Activated CD8-positive, alpha-beta memory T cell treated with anti-CD3 and anti-CD28 coated beads, Interleukin-2, amount 50 U/mL, for 4 hours (primary cell): ENCODE results near the gene AKT3.
"Not testable (repeated sequence)": the region's sequence is repeated elsewhere in the genome, so short reads cannot be mapped to it uniquely, and the experiment has no call there.

Experiments used
- DNase-seq: peaks from one replicate; pipeline ENCODE4 v3.0.0-alpha.2; 2020

The AKT3 gene

DNA sequence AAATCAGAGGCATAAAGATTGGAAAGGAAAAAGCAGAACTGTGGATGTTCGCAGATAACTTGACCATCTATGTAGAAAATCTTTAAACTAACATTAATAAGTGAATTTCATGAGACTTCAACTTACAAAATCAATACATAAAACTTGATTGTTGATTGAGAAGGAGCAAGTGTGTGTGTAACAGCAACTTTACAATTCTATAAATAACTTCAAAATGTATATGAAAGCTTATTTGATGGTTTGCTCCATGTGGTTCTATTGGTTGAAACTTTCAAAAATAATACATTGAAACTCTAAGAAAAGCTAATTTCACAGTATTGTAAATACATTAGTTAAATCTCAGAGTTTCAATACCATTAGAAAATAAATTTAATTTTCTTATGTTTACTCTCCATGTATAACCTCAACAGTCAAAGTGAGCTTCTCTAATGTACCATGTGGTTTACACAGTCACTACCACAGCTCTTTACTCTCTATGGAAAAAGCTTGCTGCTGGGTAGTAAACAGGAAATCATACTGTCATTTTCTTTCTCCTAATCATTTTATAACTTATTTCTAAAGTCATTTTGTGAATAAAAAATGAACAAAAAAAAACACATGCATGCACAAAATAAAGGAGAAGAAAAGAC, 12.0 kb downstream of the AKT3 start:
- DNase-seq = no peak

DNA sequence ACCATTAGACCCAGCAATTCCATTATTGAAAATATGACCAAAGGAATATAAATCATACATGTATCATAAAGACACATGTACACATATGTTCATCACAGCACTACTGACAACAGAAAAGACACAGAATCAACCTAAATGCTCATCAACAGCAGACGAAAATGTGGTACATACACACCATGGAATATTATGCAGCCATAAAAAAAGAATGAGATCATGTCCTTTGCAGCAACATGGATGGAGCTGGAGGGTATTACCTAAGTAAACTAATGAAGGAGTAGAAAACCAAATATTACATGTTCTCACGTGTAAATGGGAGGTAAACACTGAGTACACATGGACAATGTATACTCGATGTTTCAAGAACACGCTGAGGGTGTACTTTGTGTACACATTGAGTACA, 15.9 kb downstream of the AKT3 start:
- DNase-seq = no peak

DNA sequence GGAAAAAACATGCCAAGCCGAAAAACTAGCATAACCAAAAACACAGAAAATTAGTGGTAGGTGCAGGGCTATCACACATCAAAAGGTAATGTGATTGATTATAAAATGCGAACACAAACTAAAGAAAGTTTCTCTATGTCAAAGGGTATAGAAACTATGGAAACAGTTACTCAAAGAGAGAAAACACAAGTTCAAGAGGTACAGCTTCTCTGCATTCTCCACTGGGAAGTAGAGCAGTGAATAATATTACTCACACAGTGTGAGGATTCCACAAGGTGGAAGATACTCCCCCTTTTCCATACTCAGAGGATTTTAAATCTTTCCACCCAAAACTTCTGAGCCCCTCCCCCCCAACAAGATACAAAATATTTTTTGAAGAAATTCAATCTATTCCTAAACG, 18.6 kb downstream of the AKT3 start:
- no peak for DNase-seq

DNA sequence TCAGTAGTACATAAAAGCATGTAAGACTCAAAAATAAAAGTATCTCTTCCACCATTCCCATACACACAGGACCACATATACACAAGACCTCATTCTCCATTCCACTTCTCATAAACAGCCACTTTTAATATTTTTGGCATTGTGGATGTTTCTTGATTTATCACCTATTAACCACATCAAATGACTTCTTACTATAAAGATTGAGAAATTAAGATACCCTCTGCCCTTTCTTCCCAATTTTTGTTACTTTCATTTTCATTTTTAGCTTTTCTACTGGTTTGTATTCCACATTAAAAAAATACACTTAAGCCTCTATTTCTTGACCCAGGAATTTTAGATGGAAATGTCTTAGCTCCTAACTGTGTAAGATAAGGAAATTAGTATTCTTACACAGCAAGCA, 22.8 kb downstream of the AKT3 start:
- no peak for DNase-seq

DNA sequence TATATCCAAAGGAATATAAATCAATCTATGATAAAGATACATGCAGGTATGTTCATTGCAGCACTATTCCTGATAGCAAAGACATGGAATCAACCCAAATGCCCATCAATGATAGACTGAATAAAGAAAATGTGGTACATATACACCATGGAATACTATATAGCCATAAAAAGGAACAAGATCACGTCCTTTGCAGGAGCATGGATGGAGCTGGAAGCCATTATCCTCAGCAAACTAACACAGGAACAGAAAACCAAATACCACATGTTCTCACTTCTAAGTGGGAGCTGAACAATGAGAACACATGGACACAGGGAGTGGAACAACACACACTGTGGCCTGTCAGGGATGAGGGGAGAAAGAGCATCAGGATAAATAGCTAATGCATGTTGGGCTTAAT, 25.1 kb downstream of the AKT3 start:
- DNase-seq = not testable (repeated sequence)

DNA sequence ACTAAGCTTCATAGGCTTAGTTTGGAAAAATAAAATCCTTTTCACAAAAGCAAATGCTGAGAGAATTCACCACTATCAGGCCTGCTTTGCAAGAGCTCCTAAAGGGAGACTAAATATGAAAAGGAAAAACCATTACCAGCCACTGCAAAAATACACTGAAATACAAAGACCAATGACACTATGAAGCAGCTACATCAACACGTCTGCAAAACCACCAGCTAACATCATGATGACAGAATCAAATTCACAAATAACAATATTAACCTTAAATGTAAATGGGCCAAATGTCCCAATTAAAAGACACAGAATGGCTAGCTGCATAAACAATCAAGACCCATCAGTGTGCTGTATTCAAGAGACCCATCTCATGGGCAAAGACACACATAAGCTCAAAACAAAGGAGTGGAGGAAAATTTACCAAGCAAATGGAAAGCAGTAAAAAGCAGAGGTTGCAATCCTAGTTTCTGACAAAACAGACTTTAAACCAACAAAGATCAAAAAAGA, 28.8 kb downstream of the AKT3 start:
- no peak for DNase-seq

DNA sequence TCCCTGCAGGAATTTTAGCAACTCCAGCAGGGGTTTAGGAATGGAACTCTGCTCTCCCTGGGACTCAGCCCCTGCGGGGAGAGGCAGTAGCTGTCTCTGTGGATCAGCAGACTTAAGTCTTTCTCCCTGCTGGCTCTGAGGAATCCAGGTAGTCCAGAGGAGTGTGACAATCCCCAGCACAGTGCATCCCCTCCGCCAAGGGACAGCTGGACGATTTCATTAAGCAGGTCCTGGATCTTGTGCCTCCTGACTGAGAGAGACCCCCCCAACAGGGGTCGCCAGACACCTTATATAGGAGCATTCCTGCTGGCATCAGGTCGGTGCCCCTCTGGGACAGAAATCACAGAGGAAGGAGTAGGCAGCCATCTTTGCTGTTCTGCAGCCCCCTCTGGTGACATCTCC, 30.6 kb downstream of the AKT3 start:
- DNase-seq = no peak

DNA sequence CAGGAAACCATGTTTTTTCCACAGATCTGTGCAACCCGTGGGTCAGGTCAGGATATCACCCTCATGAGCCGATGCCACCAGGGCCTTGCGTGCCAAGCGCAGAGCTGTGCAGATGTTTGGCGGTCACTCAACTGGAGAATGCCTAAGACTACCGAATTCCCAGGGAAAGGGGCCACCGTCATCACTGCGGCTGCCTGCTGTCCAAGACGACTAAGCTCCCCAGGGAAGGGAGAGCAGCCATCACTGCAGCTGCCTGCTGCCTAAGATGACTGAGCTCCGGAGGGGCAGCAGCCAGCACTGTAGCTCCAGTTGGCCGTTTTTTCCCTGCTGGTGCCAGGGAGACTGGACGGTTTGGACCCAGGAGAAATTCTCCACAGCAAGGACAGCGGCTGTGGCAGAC, 31.1 kb downstream of the AKT3 start:
- DNase-seq = no peak

DNA sequence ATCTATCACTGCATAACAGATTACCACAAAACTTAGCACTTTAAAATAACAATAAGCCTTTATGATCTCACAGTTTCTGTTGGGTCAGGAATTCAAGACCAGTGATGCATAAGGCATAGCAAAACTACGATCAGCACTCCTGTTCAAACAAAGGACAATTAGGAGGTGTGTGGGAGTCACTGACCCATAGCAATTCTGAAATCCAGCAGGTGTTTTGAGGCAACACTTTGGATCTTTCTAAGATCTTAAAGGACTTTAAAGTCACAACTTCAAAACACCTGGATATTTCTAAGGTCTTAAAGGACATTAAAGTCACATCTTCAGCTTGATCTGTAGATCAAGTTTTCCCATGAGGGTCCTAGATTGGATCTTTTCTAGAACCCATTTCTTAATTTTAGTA, 35.3 kb downstream of the AKT3 start:
- no peak for DNase-seq

DNA sequence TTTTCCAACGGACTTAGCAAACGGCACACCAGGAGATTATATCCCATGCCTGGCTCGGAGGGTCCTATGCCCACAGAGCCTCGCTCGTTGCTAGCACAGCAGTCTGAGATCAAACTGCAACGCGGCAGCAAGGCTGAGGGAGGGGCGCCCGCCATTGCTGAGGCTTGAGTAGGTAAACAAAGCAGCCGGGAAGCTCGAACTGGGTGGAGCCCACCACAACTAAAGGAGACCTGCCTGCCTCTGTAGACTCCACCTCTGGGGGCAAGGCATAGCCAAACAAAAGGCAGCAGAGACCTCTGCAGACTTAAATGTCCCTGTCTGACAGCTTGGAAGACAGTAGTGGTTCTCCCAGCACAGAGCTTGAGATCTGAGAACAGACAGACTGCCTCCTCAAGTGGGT, 42.7 kb downstream of the AKT3 start:
- DNase-seq = not testable (repeated sequence)

DNA sequence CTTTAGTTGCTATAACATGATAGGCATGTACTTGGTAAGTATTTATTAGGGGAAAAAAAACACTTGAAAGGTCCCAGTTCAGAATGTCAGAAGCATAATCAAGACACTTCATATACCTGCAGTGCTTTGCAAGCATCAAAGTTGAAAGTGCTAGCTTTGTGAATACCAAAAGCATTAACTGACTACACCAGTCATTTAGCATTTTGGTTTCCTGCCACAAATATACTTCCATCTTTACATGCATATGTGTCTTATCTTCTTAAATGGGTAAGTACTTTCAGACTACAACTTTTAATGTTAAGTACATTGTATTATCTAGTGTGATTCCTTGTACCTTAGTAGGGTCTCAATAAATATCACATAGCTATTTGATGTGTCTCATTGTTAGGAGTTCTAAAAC, 43.7 kb downstream of the AKT3 start:
- DNase-seq = no peak

DNA sequence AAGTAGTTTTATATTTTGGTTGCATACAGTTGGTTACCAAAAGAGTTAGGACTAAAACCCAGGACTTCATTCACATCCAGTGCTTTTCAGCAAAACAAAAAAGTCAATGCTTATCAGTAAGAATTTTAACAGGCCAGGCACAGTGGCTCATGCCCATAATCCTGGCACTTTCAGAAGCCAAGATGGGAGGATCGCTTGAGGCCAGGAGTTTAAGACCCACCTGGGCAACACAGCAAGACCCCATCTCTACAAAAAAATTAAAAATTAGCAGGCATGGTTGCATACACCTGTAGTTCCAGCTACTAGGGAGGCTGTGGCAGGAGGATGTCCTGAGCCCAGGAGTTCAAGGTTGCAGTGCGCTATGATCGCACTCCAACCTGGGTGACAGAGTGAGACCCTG, 47.3 kb downstream of the AKT3 start:
- no peak for DNase-seq

DNA sequence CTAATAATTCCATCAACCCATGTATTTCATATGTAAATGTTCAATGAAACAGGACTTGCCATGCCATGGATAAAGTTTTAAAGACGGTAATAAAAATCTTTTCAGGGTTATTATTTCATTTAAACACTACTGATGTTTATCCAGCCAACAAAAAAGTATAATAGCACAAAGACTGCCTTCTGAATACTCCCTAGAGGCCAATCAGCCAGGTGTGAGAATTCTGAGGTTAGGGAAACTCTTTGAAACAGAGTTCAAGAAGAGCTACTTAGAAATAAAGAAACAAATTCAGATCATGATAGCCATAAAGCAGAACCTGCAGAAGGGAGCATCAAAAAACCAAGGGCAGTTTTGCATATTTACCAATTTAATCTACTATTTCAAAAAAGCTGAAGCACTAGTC, 48.7 kb downstream of the AKT3 start:
- DNase-seq = no peak

DNA sequence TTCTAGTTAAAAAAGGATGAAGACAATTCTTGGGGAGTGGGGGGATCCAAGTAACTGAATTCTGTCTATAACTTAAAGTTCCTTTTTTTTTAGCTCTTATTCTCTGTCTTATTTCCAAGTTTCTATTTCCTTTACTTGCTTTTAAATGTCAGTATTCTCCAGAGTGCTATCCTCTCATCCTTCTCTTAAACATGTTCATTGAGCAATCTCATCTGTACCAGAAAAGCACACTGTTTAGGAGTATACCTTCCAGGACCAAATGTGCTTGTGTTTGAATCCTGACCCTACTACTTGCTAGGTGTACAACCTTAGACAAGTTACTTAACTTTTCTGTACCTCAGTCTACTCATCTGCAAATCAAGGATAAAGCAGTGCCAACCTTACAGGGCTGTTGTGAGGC, 50.1 kb downstream of the AKT3 start:
- DNase-seq = no peak

DNA sequence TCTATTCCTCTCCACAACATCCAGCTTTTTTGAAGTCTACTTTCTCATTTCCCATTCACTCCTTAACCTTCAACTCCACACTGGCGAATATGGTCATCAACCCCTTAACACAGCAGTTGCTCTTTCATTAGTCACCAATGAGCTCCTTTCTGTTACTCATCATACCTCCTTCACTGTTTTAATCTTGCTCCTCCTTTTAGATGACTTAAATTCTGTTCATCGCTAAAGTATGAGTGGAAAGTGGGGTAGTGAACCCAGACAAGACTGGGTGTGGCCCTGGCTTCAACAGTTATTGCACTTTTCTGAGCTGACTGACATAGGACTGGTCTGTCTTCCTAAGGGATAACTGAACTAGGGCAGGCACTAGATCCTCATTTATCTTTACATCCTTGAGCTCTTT, 51.3 kb downstream of the AKT3 start:
- DNase-seq = no peak

DNA sequence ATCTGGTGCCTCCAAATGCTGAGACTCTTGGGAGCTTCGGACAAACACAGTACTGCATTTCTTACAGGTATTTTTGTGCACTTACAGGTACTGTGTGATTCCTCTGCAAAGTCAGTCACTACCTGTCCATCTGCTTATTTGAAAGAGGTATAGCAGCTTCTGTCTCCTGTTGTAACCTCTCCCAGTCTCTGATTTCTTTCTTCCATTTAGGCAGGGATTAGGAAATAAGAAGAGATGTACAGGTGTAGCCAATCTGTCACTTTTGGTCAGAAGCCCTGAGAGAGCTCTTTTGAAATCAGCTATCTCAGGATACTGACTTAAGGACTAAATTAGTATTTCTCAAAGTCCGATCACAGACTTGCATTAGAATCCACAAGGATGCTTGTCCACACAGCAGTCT, 54.0 kb downstream of the AKT3 start:
- no peak for DNase-seq

DNA sequence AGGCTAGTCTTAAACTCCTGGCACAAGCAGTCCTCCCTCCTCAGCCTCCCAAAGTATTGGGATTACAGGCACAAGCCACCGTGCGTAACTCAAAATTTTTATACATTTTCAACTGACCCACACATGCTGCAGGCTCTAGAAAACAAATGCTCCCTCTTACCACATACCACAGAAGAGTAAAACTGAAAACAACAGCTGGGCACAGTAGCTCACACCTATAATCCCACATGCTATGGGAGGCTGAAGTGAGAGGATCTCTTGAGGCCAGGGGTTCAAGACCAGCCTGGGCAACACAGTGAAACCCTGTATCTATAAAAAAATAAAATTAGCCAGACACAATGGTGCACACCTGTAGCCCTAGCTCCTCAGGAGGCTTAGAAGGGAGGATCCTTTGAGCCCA, 56.7 kb downstream of the AKT3 start:
- DNase-seq = no peak

DNA sequence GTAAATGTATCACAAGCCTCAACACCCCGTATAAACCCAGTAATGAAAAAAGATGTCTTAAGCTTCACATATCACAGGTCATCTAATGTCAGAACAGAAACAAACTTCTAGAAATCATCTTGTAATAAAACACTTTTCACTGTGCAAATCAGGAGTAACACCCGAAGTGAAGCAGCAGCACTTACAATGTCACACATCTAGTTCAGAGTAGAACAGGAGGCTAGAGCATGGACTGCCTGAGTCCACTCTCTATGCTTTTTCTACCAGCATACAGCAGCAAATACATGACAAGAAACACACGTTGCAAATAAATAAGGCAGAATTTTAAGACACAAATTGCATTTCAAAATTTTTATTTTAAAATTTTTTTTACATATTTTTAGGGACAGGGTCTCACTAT, 57.2 kb downstream of the AKT3 start:
- no peak for DNase-seq

DNA sequence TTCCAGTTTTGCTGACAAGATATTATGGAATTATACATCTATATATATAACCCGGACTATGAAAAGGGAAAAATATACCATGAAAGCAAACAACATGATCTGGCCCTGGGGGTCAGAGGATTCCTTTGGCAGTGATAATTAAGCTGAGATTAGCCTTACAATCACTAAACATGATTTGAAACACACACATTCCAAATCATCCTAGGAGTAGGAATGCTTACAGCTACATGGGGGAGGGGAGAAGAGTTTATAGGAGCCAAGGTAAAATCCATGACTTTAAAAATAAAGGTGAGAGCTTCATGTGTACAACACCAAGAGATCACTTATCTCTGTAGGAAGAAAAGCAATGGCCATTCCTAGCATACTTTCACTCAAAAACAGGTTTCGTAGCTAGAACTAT, 57.6 kb downstream of the AKT3 start:
- no peak for DNase-seq

DNA sequence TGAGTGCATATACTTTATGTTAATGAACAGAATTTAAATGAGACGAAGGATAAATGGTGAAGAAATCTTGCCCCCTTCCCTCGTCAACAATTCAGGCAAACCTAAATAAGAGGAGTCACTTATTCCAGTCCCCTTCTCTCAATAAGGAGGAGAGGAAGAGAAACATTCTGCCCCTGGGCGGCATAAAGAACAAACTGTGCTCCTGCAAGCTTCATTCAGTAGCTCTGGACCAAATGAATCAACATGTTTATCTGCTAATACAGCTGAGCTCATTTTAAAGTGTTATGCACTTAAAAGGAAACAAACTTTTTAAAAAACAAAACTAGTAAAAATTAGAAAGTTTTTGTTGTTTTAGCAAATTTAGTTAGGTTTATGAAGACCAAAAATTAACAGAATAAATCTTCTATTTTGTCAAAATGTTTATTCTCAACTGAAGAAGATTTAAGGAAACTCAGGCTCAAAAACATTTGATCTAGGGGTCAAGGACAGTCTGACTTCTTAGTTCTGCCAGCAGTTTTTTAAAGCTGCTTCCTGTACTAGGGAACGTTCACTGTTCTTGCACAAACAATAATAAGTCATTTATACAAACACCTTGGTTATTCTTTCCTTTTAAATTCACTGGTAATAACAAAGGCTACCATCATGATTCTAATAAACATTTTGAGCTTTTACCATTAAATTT, 58.3 kb downstream of the AKT3 start:
- no peak for DNase-seq

DNA sequence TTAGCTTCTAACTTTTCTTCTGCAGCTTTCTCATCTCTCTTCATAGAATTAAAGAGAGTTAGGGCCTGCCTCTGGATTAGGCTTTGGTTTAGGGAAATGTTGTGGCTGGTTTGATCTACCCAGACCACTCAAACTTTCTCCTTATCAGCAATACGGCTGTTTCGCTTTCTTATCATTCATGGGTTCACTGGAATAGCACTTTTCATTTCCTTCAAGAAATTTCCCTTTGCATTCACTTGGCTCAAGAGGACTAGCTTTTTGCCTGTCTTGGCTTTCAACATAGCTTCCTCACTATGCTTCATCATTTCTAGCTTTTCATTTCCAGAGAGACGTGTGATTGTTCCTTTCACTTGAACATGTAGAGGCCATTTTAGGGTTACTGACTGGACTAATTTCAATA, 59.6 kb downstream of the AKT3 start:
- DNase-seq = no peak

DNA sequence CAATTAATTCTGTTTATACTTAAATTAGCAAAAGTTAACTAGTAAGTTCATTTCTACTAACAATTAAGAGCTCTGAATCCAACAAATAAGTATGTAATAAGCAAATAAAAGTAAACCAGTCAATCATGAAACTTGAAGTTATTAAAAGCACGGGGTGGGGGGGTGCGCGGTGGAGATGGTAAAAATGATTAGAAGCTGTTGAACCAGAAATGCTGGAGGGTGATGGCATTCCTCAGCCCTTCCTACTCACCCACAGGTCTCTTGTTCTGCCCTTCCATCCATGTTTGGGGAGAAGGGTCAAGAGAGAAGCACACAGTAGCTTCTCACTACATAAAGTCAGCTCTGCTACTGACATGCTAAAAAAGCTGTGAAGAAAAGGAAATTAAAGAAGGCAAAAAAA, 63.5 kb downstream of the AKT3 start:
- DNase-seq = no peak

DNA sequence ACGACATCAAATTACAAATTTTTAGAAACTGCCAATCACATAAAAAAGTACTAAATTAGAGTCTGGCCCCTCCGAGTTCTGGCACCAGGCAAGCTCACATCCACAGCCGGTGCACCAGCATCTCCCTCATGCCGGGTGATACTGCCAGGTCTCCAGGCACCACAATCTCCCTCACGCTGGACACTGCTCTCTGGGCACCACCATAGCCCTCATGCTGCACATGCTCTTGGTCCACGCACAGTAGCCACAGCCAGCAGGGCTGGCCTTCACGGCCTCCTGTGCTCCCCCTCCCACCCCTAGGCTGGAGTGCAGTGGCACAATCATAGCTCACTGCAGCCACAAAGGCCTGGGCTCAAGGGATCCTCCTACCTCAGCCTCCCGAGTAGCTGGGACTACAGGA, 65.5 kb downstream of the AKT3 start:
- DNase-seq = no peak

DNA sequence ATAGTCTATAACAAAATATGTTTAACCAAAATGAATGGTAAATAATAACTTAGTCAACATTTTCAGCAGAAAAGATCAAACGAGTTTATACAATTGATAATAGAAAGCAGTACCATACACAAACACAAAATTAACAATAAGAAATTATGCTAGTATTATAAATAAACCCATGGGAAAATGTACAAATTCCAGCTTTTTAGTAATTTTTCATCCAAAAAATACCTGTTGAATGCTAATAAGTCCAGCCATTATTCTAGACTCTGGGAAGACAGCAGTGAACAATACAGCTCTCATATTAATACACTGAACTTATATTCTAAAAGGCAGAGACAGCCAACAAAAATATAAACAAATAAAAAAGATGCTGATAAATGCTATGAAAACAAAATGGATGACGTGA, 66.3 kb downstream of the AKT3 start:
- DNase-seq = no peak
